Transverse colon (tissue), 4 donors: ENCODE results near the gene SAMD7.

Experiments
- CTCF ChIP-seq, 5 experiments: fragments of 200-600 bp in 3 of 5; fragments of 450-650 bp in 2 of 5; sonication (generic) in 3 of 5; IDR thresholded peaks; 1 replicate in 2 of 5; 2 replicates in 3 of 5; pipeline ENCODE4 v1.5.1; 2016 to 2017; ENCODE audit warnings: antibody characterized with exemption in 5 of 5, inconsistent platforms in 3 of 5, mild to moderate bottlenecking in 2 of 5, moderate library complexity in 1 of 5
- EP300 ChIP-seq: sonication (generic); formaldehyde crosslinking; IDR thresholded peaks from one replicate; pipeline ENCODE4 v1.6.1; 2017; ENCODE audit warnings: antibody characterized with exemption, low read depth
- POLR2A ChIP-seq: fragments of 450-650 bp; IDR thresholded peaks from one replicate; pipeline ENCODE4 v1.6.1; 2016; ENCODE audit warnings: antibody characterized with exemption, mild to moderate bottlenecking, moderate library complexity
- POLR2AphosphoS5 ChIP-seq, 3 donors: sonication (generic); formaldehyde crosslinking; IDR thresholded peaks; one replicate each; pipeline ENCODE4 v1.6.1; 2016; ENCODE audit warnings: antibody characterized with exemption in 3 of 3

- TF ChIP-seq CTCF (IDR thresholded peaks at IDR 0.05) (no peak), POLR2A (no peak), POLR2AphosphoS5 (IDR thresholded peaks at IDR 0.05) (no peak), EP300 (no peak)
These were observed 16.3 kb upstream of the SAMD7 start for GRCh38 chr3:169895072-169895471.
